Activated CD4-positive, alpha-beta T cell treated with anti-CD3 and anti-CD28 coated beads, Interleukin-2, amount 10 ng/mL, durations not matched to agents 24 days and 14 days (primary cell): Measurements from ENCODE around the gene RFC2. TPM values are rescaled to one million over a fixed set of nuclear protein-coding genes. Genes with fewer than 3 reads are reported as not detected.
"Not testable (repeated sequence)": the region's sequence is repeated elsewhere in the genome, so short reads cannot be mapped to it uniquely, and the experiment has no call there.

Source experiments
- DNase-seq: peaks from one replicate; pipeline ENCODE4 v3.0.0; 2022
- H3K27ac Mint-ChIP-seq: one replicate; pipeline ENCODE4 v1.8.0; 2022; ENCODE audit warnings: mild to moderate bottlenecking, mixed read lengths
- H3K27me3 Mint-ChIP-seq: one replicate; pipeline ENCODE4 v1.8.0; 2022; ENCODE audit warnings: mixed read lengths
- H3K36me3 Mint-ChIP-seq: one replicate; pipeline ENCODE4 v1.8.0; 2022; ENCODE audit warnings: low read depth, mild to moderate bottlenecking, mixed read lengths
- H3K4me1 Mint-ChIP-seq: one replicate; pipeline ENCODE4 v1.8.0; 2021; ENCODE audit warnings: mixed read lengths
- H3K4me3 Mint-ChIP-seq: one replicate; pipeline ENCODE4 v1.8.0; 2022; ENCODE audit warnings: mild to moderate bottlenecking, moderate library complexity, mixed read lengths
- H3K9me3 Mint-ChIP-seq: one replicate; pipeline ENCODE4 v1.8.0; 2021; ENCODE audit warnings: mixed read lengths
- intact Hi-C: fragments of 100-400 bp; cut with micrococcal nuclease; formaldehyde crosslinking; loops from one replicate; pipeline ENCODE4 v1.15.1; 2023
- total RNA-seq: library from RNA; stranded (reverse); gene quantifications from 2 replicates; pipeline ENCODE4 v1.2.3, GENCODE V29; 2022

The RFC2 gene
- total RNA-seq, 1 donor from 2014 or later: 88.0 TPM

- not testable (repeated sequence) for H3K9me3 Mint-ChIP-seq, H3K4me3 Mint-ChIP-seq, H3K27me3 Mint-ChIP-seq, H3K36me3 Mint-ChIP-seq, DNase-seq, H3K27ac Mint-ChIP-seq
- intact Hi-C loops: loop anchor here (5.0 kb wide), 2 partner anchors 44 to 141 kb away; partner anchors contain the start of gene RFC2
- peaks cover 23% of the 10 kb centered on the region for H3K4me1 Mint-ChIP-seq
Measured at GRCh38 chr7:74208241-74208640, 46.0 kb downstream of the RFC2 start.

DNA sequence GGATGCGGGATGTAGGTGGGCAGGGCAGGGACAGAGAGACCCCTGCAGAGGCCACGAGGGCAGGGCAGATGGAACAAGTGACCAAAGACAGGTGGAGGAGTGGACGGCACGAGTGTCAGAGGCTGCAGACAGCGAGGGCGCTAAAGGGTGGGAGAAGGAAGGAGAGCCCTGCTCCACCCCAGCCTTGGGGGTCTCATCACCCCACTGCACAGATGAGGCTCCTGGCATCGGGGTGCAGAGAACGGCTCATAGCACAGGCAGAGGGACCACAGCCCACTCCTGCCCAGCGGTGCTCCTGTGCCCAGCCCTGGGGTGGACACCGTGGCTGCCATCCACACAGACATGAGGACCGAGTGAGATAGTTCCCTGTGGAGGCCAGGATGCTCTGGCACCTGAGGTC lies 46.6 kb downstream of the RFC2 start:
- Mint-ChIP-seq H3K27me3 (no peaks in the 10 kb centered on the region), H3K27ac (no peak overlapping the region), H3K9me3 (no peaks in the 10 kb centered on the region), H3K4me1 (peaks cover 23% of the 10 kb centered on the region), H3K4me3 (peak overlapping the region; percentile 21), H3K36me3 (no peaks in the 10 kb centered on the region)
- DNase-seq: no peak
- intact Hi-C loops: loop anchor here (5.0 kb wide), 2 partner anchors 45 to 140 kb away; partner anchors contain the start of gene RFC2

GRCh38 chr7:74206589-74207120 lies 47.5 kb downstream of the RFC2 start:
- H3K4me1 Mint-ChIP-seq: peaks cover 21% of the 10 kb centered on the region
- H3K27ac Mint-ChIP-seq: no peak overlapping the region
- intact Hi-C loops: loop anchor here (1.0 to 5.0 kb wide), 3 partner anchors 46 to 195 kb away; partner anchors contain the start of gene RFC2
- no peaks in the 10 kb centered on the region for H3K9me3 Mint-ChIP-seq
- peak; percentile 95 for DNase-seq
- peak overlapping the region; percentile 51 for H3K4me3 Mint-ChIP-seq
- no peaks in the 10 kb centered on the region for H3K27me3 Mint-ChIP-seq
- H3K36me3 Mint-ChIP-seq: no peaks in the 10 kb centered on the region

DNA sequence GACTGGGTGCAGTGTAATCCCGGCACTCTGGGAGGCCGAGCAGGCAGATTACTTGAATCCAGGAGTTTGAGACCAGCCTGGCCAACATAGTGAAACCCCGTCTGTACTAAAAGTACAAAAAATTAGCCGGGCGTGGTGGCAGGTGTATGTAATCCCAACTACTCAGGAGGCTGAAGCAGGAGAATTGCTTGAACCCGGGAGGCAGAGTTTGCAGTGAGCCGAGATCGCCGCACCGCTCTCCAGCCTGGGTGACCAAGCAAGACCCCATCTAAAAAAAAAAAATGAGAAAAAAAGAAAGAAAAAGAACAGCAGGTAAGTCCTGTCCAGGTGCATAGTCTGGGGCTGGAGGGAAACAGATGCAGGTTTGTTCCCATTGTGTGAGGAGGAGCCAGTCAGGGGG lies 48.1 kb downstream of the RFC2 start:
- not testable (repeated sequence) for H3K4me3 Mint-ChIP-seq, H3K9me3 Mint-ChIP-seq, H3K27me3 Mint-ChIP-seq, H3K36me3 Mint-ChIP-seq, DNase-seq, H3K27ac Mint-ChIP-seq
- H3K4me1 Mint-ChIP-seq: peaks cover 21% of the 10 kb centered on the region
- intact Hi-C loops: loop anchor here (1.0 to 5.0 kb wide), 3 partner anchors 46 to 195 kb away; partner anchors contain the start of gene RFC2

DNA sequence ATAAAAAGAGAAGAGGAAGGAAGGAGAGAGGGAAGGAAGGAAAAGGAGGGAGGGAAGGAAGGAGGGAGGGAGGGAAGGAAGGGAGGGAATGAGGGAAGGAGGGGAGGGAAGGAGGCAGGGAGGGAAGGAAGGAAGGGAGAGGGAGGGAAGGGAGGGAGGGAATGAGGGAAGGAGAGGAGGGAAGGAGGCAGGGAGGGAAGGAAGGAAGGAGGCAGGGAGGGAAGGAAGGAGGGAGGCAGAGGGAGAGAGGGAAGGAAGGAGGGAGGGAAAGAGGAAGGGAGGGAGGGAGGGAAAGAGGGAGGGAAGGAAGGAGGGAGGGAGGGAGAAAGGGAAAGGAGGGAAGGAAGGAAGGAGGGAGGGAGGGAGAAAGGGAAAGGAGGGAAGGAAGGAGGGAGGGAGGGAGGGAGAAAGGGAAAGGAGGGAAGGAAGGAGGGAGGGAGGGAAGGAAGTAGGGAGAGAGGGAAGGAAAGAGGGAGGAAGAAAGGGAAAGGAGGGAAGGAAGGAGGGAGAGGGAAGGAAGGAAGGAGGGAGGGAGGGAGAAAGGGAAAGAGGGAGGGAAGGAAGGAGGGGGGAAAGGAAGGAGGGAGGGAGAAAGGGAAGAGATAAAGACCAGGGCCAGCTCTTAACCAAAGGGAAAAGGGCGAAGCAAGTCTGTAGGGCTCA lies 50.1 kb downstream of the RFC2 start:
- Mint-ChIP-seq H3K27ac (no peak overlapping the region), H3K4me1 (peaks cover 11% of the 10 kb centered on the region), H3K4me3 (no peak overlapping the region), H3K27me3 (no peaks in the 10 kb centered on the region), H3K36me3 (peaks cover 5% of the 10 kb centered on the region), H3K9me3 (no peaks in the 10 kb centered on the region)
- DNase-seq: no peak
- intact Hi-C loops: no loop called here

GRCh38 chr7:74202841-74203556 lies 51.2 kb downstream of the RFC2 start:
- intact Hi-C loops: no loop called here
- peaks cover 11% of the 10 kb centered on the region for H3K4me1 Mint-ChIP-seq
- H3K36me3 Mint-ChIP-seq: peaks cover 5% of the 10 kb centered on the region
- H3K4me3 Mint-ChIP-seq: no peak overlapping the region
- no peak overlapping the region for H3K27ac Mint-ChIP-seq
- no peak for DNase-seq
- no peaks in the 10 kb centered on the region for H3K9me3 Mint-ChIP-seq
- no peaks in the 10 kb centered on the region for H3K27me3 Mint-ChIP-seq

DNA sequence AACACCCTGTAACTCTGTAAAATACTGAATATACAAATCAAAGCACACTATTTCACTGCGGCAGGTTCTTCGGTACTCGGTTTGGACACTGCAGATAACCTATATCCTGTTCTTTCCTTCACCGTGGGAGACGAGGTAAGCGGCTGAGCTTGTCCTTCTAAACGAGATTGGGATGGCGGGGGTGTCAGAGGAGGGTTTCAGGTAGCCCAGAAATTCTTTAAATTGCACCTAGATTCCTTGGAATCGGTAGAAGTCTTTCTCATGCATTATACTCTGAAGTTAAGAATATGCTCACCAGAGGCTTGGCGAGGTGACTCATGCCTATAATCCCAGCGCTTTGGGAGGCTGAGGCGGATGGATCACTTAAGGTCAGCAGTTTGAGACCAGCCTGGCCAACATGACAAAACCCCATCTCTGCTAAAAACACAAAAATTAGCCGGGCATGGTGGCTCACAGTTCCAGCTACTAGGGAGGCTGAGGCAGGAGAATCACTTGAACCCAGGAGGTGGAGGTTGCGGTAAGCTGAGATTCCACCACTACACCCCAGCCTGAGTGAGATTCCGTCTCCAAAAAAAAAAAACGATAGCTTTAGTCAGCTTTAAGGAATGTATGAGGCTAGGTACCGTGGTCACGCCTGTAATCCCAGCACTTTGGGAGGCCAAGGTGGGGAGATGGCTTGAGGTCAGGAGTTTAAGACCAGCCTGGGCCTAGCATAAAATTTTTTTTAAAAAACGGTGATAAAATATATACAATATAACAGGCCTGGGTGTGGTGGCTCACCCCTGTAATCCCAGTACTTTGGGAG lies 54.4 kb downstream of the RFC2 start:
- no peak for DNase-seq
- Mint-ChIP-seq H3K4me3 (no peak overlapping the region), H3K4me1 (peaks cover 7% of the 10 kb centered on the region), H3K9me3 (no peaks in the 10 kb centered on the region), H3K27ac (no peak overlapping the region), H3K27me3 (no peaks in the 10 kb centered on the region), H3K36me3 (peaks cover 26% of the 10 kb centered on the region)
- intact Hi-C loops: no loop called here

- peak overlapping the region; percentile 78 for H3K27ac Mint-ChIP-seq
- intact Hi-C loops: no loop called here
Measured at GRCh38 chr7:74197449-74198124, 56.6 kb downstream of the RFC2 start.

GRCh38 chr7:74195968-74196654 lies 58.1 kb downstream of the RFC2 start:
- H3K36me3 Mint-ChIP-seq: peaks cover 52% of the 10 kb centered on the region
- DNase-seq, H3K9me3 Mint-ChIP-seq, H3K27ac Mint-ChIP-seq, H3K27me3 Mint-ChIP-seq, H3K4me1 Mint-ChIP-seq, intact Hi-C loops, H3K4me3 Mint-ChIP-seq: not testable (repeated sequence)

More at GRCh38 chr7:74197449-74198124, 56.6 kb downstream of the RFC2 start:
- H3K9me3 Mint-ChIP-seq: no peaks in the 10 kb centered on the region
- H3K4me3 Mint-ChIP-seq: no peak overlapping the region
- H3K36me3 Mint-ChIP-seq: peaks cover 42% of the 10 kb centered on the region
- H3K4me1 Mint-ChIP-seq: peaks cover 7% of the 10 kb centered on the region
- H3K27me3 Mint-ChIP-seq: no peaks in the 10 kb centered on the region
- no peak for DNase-seq

DNA sequence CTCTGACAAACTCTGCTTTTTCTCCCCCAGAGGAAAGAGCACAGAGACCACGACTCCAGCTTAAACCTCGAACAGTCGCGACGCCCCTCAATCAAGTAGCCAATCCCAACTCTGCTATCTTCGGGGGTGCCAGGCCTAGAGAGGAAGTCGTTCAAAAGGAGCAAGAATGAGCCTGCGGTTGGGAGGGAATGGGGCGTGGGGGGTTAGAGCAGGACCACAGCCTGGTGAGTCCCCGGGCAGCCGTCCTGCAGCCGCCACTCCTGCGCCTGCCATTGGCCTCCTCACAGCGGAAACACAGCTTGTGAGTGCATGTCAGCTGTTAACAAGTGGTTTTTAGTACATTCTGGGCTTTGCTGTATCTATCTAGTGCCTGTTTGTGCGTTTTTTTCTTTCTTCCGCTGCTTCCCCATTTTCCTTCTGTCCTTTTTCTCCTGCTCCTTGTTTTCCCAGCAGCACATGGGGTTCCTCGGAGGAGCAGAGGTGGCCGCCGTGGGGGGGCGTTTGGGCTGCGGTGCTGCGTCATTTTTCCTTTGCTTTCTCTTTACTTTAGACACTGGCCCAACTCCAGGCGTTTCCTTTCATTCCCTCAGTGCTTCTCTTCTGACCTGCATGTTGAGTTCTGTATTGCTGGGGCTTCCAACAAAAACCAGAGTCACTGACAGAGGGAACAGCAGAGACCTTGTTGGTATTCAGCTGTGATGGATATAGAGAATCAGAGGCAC lies 58.9 kb downstream of the RFC2 start:
- H3K4me1 Mint-ChIP-seq, H3K4me3 Mint-ChIP-seq, intact Hi-C loops, H3K27me3 Mint-ChIP-seq, H3K9me3 Mint-ChIP-seq, DNase-seq: not testable (repeated sequence)
- Mint-ChIP-seq H3K27ac (peak overlapping the region; percentile 29), H3K36me3 (peaks cover 56% of the 10 kb centered on the region)

GRCh38 chr7:74194686-74195085 lies 59.5 kb downstream of the RFC2 start:
- Mint-ChIP-seq H3K27ac (peak overlapping the region; percentile 5), H3K27me3 (no peaks in the 10 kb centered on the region), H3K36me3 (peaks cover 61% of the 10 kb centered on the region), H3K4me3 (no peak overlapping the region), H3K9me3 (no peaks in the 10 kb centered on the region), H3K4me1 (peaks cover 9% of the 10 kb centered on the region)
- DNase-seq: no peak
- intact Hi-C loops: no loop called here

DNA sequence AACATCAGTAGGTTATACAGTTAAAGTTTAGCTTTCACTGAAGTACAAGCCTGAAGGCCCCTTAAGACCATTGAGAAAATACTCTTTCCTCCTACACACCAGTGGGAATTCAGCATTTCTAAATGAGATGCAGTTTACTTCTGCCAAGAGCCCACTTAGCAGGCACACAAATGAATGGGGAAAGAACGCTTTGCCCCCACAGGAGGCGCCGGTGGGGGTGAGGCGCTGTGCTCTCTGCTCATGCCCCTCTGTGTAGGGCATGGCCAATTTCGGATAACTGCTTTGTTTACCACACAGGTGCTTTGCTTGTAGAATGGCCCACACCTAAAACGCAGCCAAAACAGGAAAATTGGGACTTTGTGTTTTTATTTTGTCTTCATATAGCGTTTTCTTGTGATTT lies 60.3 kb downstream of the RFC2 start:
- Mint-ChIP-seq H3K27me3 (no peaks in the 10 kb centered on the region), H3K9me3 (no peaks in the 10 kb centered on the region), H3K4me3 (no peak overlapping the region), H3K36me3 (peaks cover 63% of the 10 kb centered on the region), H3K4me1 (peaks cover 9% of the 10 kb centered on the region), H3K27ac (no peak overlapping the region)
- DNase-seq: no peak
- intact Hi-C loops: no loop called here
